Activated naive CD4-positive, alpha-beta T cell treated with anti-CD3 and anti-CD28 coated beads, Interleukin-2, amount 50 U/mL, for 72 hours (primary cell): ENCODE measurements around the gene ARHGEF25. TPM values are rescaled to one million over a fixed set of nuclear protein-coding genes. Genes with fewer than 3 reads are reported as not detected.
"Not testable (repeated sequence)": the region's sequence is repeated elsewhere in the genome, so short reads cannot be mapped to it uniquely, and the experiment has no call there.

Experiments used
- ATAC-seq, 2 donors: fragments of 150-1000 bp; cut with Tn5 transposase; 2 replicates each; pipeline ENCODE4 v1.10.0; 2021; ENCODE audit warnings: mild to moderate bottlenecking in 2 of 2, moderate library complexity in 2 of 2
- DNase-seq, 2 donors: peaks; one replicate each; pipeline ENCODE4 v3.0.0; 2021 to 2022; ENCODE audit warnings: low spot score in 2 of 2
- H3K27ac Mint-ChIP-seq, 2 donors: one replicate each; pipeline ENCODE4 v1.8.0; 2022; ENCODE audit warnings: mild to moderate bottlenecking in 2 of 2, mixed read lengths in 2 of 2
- H3K36me3 Mint-ChIP-seq, 2 donors: one replicate each; pipeline ENCODE4 v1.8.0; 2022; ENCODE audit warnings: mixed read lengths in 2 of 2
- H3K9me3 Mint-ChIP-seq, 2 donors: one replicate each; pipeline ENCODE4 v1.8.0; 2022; ENCODE audit warnings: mixed read lengths in 2 of 2
- total RNA-seq, 2 donors: library from RNA; stranded (reverse); gene quantifications; one replicate each; pipeline ENCODE4 v1.2.3, GENCODE V29; 2022

ARHGEF25 gene
- total RNA-seq, 2 donors from 2014 or later: 0.68 to 4.8 TPM

GRCh38 chr12:57582440-57582839 lies 28.8 kb upstream of the ARHGEF25 start:
- H3K36me3 Mint-ChIP-seq: no peaks in the 10 kb centered on the region
- H3K27ac Mint-ChIP-seq: no peak overlapping the region
- DNase-seq (no peak), ATAC-seq (no peak)
- no peaks in the 10 kb centered on the region for H3K9me3 Mint-ChIP-seq

- H3K27ac Mint-ChIP-seq: no peak overlapping the region
- H3K36me3 Mint-ChIP-seq: no peaks in the 10 kb centered on the region
- no peaks in the 10 kb centered on the region for H3K9me3 Mint-ChIP-seq
- ATAC-seq (peak; percentile 99), DNase-seq (peak in 1 of 2 donors; percentile 69)
Observed at GRCh38 chr12:57583008-57583831, 28.0 kb upstream of the ARHGEF25 start.

GRCh38 chr12:57584050-57584449 lies 27.2 kb upstream of the ARHGEF25 start:
- no peaks in the 10 kb centered on the region for H3K9me3 Mint-ChIP-seq
- ATAC-seq: no peak
- DNase-seq: no peak
- H3K27ac Mint-ChIP-seq: no peak overlapping the region
- no peaks in the 10 kb centered on the region for H3K36me3 Mint-ChIP-seq

- DNase-seq (no peak), ATAC-seq (no peak)
- H3K27ac Mint-ChIP-seq: no peak overlapping the region
- H3K36me3 Mint-ChIP-seq: no peaks in the 10 kb centered on the region
- H3K9me3 Mint-ChIP-seq: no peaks in the 10 kb centered on the region
Observed at GRCh38 chr12:57584690-57585089, 26.5 kb upstream of the ARHGEF25 start.

GRCh38 chr12:57585156-57585555 lies 26.1 kb upstream of the ARHGEF25 start:
- DNase-seq (no peak), ATAC-seq (no peak)
- Mint-ChIP-seq H3K27ac (peak overlapping the region in 1 of 2 donors; percentile 46), H3K9me3 (no peaks in the 10 kb centered on the region), H3K36me3 (no peaks in the 10 kb centered on the region)

GRCh38 chr12:57586128-57586527 lies 25.1 kb upstream of the ARHGEF25 start:
- DNase-seq (no peak), ATAC-seq (no peak)
- no peaks in the 10 kb centered on the region for H3K9me3 Mint-ChIP-seq
- no peaks in the 10 kb centered on the region for H3K36me3 Mint-ChIP-seq
- H3K27ac Mint-ChIP-seq: no peak overlapping the region

GRCh38 chr12:57586832-57587429 lies 24.3 kb upstream of the ARHGEF25 start:
- no peak for DNase-seq
- H3K36me3 Mint-ChIP-seq: peaks cover 0 to 8% of the 10 kb centered on the region in 2 donors
- H3K27ac Mint-ChIP-seq: no peak overlapping the region
- no peak for ATAC-seq
- H3K9me3 Mint-ChIP-seq: no peaks in the 10 kb centered on the region

GRCh38 chr12:57588951-57589610 lies 22.2 kb upstream of the ARHGEF25 start:
- H3K9me3 Mint-ChIP-seq, DNase-seq, ATAC-seq, H3K27ac Mint-ChIP-seq: not testable (repeated sequence)
- H3K36me3 Mint-ChIP-seq: peaks cover 0 to 11% of the 10 kb centered on the region in 2 donors

GRCh38 chr12:57590479-57590863 lies 20.8 kb upstream of the ARHGEF25 start:
- Mint-ChIP-seq H3K9me3 (no peaks in the 10 kb centered on the region), H3K36me3 (peaks cover 0 to 11% of the 10 kb centered on the region in 2 donors), H3K27ac (peak overlapping the region in 1 of 2 donors; percentile 47)
- DNase-seq (no peak), ATAC-seq (peak in 1 of 2 donors; percentile 3)

- DNase-seq: peak; percentile 74 to 91
- H3K36me3 Mint-ChIP-seq: peaks cover 0 to 11% of the 10 kb centered on the region in 2 donors
- peak; percentile 96 to 99 for ATAC-seq
- peak within 1 kb of the TSS; percentile 47 to 78 for H3K27ac Mint-ChIP-seq
- no peaks in the 10 kb centered on the region for H3K9me3 Mint-ChIP-seq
Observed at GRCh38 chr12:57590864-57591781, 20.1 kb upstream of the ARHGEF25 start, which contains the start of gene PIP4K2C. PIP4K2C (plus strand) TSS chr12:57591192; CDS start chr12:57591290, 98 bp downstream.

GRCh38 chr12:57591782-57592325 lies 19.4 kb upstream of the ARHGEF25 start:
- Mint-ChIP-seq H3K27ac (peak overlapping the region; percentile 47 to 72), H3K36me3 (peaks cover 0 to 11% of the 10 kb centered on the region in 2 donors), H3K9me3 (no peaks in the 10 kb centered on the region)
- DNase-seq (no peak), ATAC-seq (no peak)

- Mint-ChIP-seq H3K36me3 (peaks cover 0 to 11% of the 10 kb centered on the region in 2 donors), H3K27ac (peak overlapping the region in 1 of 2 donors; percentile 47), H3K9me3 (no peaks in the 10 kb centered on the region)
- ATAC-seq (no peak), DNase-seq (no peak)
Observed at GRCh38 chr12:57592551-57593165, 18.6 kb upstream of the ARHGEF25 start.

GRCh38 chr12:57593187-57593586 lies 18.0 kb upstream of the ARHGEF25 start:
- no peaks in the 10 kb centered on the region for H3K9me3 Mint-ChIP-seq
- peak overlapping the region in 1 of 2 donors; percentile 47 for H3K27ac Mint-ChIP-seq
- DNase-seq (no peak), ATAC-seq (no peak)
- peaks cover 0 to 11% of the 10 kb centered on the region in 2 donors for H3K36me3 Mint-ChIP-seq

- Mint-ChIP-seq H3K9me3 (no peaks in the 10 kb centered on the region), H3K27ac (no peak overlapping the region), H3K36me3 (peaks cover 0 to 13% of the 10 kb centered on the region in 2 donors)
- no peak for DNase-seq
- no peak for ATAC-seq
Observed at GRCh38 chr12:57600395-57600794, 10.8 kb upstream of the ARHGEF25 start.

GRCh38 chr12:57602544-57602943 lies 8.7 kb upstream of the ARHGEF25 start:
- Mint-ChIP-seq H3K9me3 (no peaks in the 10 kb centered on the region), H3K36me3 (peaks cover 0 to 13% of the 10 kb centered on the region in 2 donors), H3K27ac (no peak overlapping the region)
- DNase-seq (no peak), ATAC-seq (no peak)
